HK-2 (cell line): ENCODE results near the gene GRIK5.
"Not testable (repeated sequence)": the region's sequence is repeated elsewhere in the genome, so short reads cannot be mapped to it uniquely, and the experiment has no call there.

Experiments
- DNase-seq: peaks from one replicate; pipeline ENCODE4 v3.0.0-alpha.2; 2018; ENCODE audit not compliant: unreplicated experiment

GRIK5 gene, protein sequence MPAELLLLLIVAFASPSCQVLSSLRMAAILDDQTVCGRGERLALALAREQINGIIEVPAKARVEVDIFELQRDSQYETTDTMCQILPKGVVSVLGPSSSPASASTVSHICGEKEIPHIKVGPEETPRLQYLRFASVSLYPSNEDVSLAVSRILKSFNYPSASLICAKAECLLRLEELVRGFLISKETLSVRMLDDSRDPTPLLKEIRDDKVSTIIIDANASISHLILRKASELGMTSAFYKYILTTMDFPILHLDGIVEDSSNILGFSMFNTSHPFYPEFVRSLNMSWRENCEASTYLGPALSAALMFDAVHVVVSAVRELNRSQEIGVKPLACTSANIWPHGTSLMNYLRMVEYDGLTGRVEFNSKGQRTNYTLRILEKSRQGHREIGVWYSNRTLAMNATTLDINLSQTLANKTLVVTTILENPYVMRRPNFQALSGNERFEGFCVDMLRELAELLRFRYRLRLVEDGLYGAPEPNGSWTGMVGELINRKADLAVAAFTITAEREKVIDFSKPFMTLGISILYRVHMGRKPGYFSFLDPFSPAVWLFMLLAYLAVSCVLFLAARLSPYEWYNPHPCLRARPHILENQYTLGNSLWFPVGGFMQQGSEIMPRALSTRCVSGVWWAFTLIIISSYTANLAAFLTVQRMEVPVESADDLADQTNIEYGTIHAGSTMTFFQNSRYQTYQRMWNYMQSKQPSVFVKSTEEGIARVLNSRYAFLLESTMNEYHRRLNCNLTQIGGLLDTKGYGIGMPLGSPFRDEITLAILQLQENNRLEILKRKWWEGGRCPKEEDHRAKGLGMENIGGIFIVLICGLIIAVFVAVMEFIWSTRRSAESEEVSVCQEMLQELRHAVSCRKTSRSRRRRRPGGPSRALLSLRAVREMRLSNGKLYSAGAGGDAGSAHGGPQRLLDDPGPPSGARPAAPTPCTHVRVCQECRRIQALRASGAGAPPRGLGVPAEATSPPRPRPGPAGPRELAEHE

GRCh38 chr19:42069619-42070351, at the start of gene GRIK5:
Gene GRIK5, minus strand, starts transcription at chr19:42070206. Its CDS starts 4,436 bp downstream, at chr19:42065770.
- peak; percentile 48 for DNase-seq

DNA sequence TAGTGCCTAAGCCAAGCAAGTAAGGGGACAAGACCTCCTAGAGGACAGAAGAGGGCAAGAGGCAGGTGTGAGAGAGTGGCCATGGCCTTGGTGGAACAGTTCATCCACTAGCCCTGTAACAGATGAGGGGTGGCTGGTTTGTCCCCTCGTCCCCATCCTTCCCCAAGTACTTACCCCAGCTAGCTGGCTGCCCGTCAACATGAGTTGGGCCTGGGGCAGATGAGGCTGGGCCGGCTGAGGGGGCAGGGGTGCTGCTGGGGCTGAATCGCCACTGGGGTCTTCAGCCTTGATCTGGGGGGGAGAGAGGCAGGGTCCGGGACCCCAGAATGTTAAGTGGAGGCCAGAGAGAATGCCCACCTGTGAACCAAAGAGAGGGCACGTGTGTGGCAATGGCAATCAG, 47.1 kb upstream of the GRIK5 start:
- no peak for DNase-seq

DNA sequence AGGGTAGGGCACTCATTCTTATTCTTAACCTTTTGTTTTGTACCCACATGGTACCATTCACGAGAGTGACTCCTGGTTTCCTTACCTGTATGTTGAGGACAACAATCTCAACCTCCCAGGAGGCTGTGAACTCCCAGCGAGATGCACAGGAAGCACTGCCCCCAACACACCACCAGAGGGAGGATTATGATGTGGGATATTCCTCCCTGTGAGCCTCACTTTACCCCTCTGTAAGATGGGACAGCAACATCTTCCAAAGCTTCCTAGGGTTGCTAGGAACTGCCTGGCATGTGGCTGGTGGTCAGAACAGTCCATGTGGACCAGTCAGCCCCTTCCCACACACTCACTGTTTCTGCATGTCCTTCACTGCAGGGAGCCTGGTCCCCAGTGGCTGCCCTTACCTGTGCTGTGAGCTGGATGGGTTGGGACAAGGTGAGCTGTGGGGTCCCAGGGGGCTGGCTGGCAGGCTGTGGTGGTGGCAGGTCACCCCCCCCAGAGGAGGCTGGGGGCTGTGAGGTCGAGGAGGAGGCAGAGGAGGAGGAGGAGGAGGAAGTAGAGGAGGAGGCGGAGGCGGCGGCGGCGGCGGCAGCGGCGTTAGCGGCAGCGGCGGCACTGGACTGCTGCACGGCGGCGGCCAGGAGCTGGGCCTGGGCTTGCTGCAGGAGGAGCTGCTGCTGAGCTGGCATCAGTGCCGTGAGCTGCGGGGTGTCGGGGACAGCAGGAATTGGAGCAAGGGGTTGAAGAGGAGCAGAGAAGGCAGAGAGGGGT, 46.5 kb upstream of the GRIK5 start:
- DNase-seq: no peak

GRCh38 chr19:42115705-42116104, 45.7 kb upstream of the GRIK5 start:
- DNase-seq: no peak

DNA sequence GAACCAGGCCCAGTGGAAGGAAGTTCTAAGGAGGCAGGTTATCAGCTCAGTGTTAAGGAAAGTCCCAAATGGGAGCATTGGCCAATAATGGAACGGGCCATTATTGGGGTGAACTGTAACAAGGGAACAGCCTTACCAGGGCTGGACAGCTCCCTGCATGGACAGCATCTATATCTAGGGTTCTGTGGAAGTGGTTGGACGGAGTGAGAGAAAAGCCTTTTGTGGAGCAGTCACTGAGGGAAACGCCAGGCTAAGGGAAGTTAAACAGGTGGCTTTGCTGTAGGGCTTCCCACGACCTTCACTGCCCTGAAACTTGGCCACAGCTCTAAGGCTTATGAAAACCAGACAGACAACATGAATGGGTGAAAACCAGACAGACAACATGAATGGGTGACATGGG, 45.2 kb upstream of the GRIK5 start:
- DNase-seq: no peak

DNA sequence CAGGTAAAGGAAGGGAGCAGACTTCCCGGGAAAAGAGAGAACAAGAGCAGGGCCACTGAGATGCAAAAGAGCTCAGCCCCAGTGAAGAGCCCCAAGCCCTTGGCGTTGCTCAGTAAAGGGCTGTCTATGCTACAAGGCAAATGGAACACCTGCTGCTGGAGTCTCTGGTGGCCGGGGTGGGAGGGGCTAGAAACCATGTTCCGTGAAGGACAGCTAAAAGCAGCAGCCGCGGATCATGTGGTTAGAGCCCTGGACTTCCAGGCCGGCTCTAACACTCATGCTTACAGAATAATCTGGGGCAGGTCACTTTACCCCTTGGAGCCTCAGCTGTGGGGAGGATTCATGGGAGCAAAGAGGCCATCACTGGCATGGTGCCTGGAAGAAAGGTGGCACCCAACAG, 44.4 kb upstream of the GRIK5 start:
- peak; percentile 64 for DNase-seq

GRCh38 chr19:42113641-42114348, 43.8 kb upstream of the GRIK5 start:
- peak; percentile 91 for DNase-seq

GRCh38 chr19:42111811-42112210, 41.8 kb upstream of the GRIK5 start:
- DNase-seq: peak; percentile 25

DNA sequence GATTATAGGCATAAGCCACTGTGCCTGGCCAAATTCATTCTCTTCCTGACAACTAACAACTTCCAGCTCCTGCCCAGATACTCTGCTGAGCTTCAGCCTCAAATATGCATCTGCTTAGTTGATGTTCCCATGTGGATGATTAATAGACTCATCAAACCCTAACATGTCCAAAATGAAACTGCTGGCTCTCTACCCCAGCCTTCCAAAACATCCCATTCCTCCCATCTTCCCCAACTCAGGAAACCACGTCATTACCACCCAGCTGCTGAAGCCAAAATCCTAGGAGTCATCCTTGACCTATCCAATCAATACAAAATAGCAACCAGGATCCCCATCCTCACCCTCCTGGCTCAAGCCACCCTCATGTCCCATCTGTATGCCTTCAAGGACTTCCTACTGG, 41.4 kb upstream of the GRIK5 start:
- DNase-seq: no peak

DNA sequence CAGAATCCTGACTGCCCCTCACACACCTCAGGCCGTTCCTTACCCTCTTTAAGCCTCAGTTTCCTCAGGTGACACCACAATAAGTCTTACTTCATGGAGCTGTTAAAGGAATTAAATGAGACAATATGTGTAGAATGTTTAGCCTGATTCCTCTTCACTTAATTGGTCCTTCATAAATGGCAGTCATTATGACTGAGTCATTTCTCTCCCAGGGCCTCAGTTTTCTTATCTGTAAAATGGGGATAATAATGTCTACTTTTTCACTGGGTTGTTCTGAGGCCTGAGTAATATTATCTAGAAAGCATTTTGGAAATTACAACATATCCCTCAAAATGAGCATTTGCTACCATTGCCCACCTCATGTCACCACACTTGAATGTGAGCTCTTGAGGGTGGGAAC, 40.7 kb upstream of the GRIK5 start:
- DNase-seq: no peak

GRCh38 chr19:42109896-42110295, 39.9 kb upstream of the GRIK5 start:
- DNase-seq: no peak

DNA sequence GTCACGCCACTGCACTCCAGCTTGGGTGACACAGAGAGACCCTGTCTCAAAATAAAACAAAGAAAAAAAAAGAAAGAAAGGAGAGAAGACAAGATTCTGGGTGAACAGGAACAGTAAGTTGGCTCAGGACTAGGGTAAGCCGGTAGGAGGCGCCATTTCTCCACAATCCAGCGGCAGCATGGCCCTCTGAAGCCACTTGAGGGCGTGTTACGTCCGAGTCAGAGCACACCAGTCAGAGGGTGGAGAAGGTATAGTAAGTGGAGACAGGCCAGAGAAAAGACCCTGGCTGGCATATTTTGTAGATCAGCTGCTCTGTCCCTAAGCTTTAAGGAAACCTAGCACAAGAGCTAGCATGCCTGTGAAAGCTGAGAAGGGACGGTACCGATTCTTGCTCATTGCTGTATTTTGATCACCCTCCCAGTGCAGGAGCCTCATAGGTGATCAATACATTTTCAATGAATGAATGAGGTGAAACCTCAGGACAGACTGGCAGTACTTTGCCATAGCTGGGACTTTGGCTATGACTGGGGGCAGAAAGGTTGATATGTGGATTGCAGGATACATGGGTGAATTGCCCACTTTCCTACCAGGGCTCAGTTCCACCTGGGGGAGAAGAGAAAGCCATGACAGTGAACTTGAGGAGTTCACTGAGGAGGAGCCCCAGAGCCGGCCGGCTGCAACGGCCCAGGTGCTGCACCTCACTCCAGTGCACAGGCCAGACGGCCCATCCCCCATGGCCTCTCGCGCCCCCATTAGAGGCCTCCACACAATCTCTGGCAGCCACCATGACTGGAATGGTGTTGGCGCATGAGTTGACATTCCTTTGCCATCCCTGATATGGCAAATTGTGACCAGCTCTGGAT, 38.8 kb upstream of the GRIK5 start:
- peak; percentile 89 for DNase-seq

GRCh38 chr19:42105368-42105767, 35.4 kb upstream of the GRIK5 start:
- no peak for DNase-seq

GRCh38 chr19:42102877-42103276, 32.9 kb upstream of the GRIK5 start:
- DNase-seq: no peak

DNA sequence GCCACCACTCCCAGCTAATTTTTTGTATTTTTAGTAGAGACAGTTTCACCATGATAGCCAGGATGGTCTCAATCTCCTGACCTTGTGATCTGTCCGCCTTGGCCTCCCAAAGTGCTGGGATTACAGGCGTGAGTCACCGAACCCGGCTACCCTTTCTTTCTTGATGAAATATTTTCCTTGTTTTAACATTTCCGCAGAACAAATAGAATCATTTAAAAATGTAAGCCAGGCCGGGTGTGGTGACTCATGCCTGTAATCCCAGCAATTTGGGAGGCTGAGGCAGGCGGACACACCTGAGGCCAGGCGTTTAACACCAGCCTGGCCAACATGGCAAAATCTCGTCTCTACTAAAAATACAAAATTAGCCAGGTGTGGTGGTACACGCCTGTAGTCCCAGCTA, 30.2 kb upstream of the GRIK5 start:
- not testable (repeated sequence) for DNase-seq

DNA sequence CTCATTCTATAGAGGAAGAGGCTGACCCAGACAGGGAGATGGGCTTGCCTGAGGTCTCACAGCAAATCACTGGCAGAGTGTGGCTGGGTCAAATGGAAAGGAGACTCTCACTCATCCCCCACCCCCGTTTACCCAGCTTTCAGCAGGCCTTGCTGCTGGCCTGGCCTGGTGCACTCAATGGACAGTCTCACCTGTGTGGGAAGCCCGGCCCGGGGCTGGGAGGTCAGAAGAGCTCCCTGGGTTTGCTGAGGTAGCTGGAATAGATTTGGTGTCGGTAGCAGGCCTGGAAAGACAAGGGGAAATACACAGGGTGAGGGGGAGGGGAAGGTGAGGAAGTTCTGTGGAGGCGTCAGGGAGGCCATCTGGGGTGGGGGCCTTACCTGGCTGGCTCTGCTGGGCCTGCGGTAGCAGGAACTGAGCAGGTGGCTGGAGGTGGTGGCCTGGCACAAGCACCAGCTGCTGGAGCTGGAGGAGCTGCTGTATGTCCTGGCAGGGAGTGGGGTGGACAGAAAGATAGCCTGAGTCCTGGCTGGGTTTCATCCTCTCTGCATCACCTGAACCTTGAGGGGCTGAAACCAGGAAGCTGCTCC, 29.4 kb upstream of the GRIK5 start:
- DNase-seq: no peak

DNA sequence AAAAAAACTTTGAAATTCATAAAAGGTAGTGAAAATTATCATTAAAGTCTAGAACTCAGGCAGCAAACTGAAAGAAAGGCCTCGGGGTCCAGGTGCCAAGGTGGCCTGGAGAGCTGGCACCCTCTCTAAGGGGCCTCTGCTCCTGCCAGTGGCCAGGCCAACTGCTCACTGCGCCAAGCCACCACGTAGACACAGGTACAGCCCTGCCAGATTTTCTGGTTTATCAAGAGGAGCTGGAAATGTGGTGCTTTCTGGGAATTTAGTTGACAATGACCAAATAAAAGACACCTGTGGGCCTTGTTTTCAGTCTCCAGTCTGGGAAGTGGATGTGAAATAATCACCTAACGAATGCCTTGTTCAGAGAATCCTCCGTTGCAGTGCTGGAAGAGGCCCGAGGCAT, 28.8 kb upstream of the GRIK5 start:
- no peak for DNase-seq

GRCh38 chr19:42097461-42097860, 27.5 kb upstream of the GRIK5 start:
- DNase-seq: no peak

- no peak for DNase-seq
These were observed 26.3 kb upstream of the GRIK5 start for GRCh38 chr19:42096255-42096837.
